ENCODE measurements around the gene NUDT17. TPM values are rescaled to one million over a fixed set of nuclear protein-coding genes. Genes with fewer than 3 reads are reported as not detected.

Gene NUDT17
- total RNA-seq, 2 donors from 2014 or later, result 6.6 to 10.6 TPM

GRCh38 chr1:145858238-145858900, 12.9 kb downstream of the NUDT17 start:
- H3K36me3 Mint-ChIP-seq (ENCODE audit: insufficient read depth in 2 of 2), result peaks cover 3 to 13% of the 10 kb centered on the region in 2 donors
- DNase-seq, result peak; percentile 59 to 78
- peak overlapping the region; percentile 72 for H3K27ac Mint-ChIP-seq
- H3K27me3 Mint-ChIP-seq (ENCODE audit: low read depth), result no peaks in the 10 kb centered on the region
- H3K9me3 Mint-ChIP-seq, result no peaks in the 10 kb centered on the region
- peaks cover 14% of the 10 kb centered on the region for H3K4me1 Mint-ChIP-seq (ENCODE audit: low read depth)
- peak; percentile 59 to 66 for ATAC-seq (replicated peaks in 1 of 2)
- peak overlapping the region; percentile 92 to 98 for H3K4me3 Mint-ChIP-seq

DNA sequence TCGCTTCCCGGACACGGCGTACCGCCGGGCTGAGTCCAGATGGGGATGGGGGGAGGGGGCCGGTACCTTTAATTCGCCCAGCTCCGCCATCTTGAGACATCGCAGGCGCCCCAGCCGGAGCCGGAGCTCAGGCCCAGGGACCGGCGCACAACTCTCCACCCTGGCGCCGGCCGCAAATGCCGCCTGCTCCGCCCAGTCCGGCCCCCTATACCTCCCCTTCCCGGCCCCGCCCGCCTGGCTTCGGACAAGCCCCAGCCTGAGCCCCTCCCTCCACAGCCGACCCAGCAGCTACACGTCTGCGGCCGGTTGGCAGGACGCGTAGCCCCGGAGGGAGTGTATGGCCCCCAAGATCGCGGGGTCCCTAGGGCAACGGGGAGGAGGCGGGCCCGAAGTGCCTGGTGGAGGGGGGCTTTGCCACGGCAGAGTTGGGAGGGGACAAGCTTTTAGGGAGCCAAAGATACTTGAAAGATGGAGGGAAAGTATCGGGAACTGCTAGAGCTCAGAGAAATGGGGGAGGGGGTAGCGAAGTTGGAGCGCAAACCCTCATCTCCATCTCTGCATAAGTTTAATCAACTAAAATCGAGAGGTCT, 13.6 kb downstream of the NUDT17 start, which contains the start of gene PIAS3:
Gene PIAS3 (minus strand): TSS at position 181 of the 590 bp plus-strand sequence. CDS start 91 bp downstream, at position 90.
- Mint-ChIP-seq H3K36me3 (ENCODE audit: insufficient read depth in 2 of 2) (peaks cover 3 to 13% of the 10 kb centered on the region in 2 donors), H3K27me3 (ENCODE audit: low read depth) (no peaks in the 10 kb centered on the region), H3K4me3 (peak within 1 kb of the TSS; percentile 92 to 98), H3K27ac (peak within 1 kb of the TSS; percentile 72), H3K9me3 (no peaks in the 10 kb centered on the region), H3K4me1 (ENCODE audit: low read depth) (peaks cover 14% of the 10 kb centered on the region)
- DNase-seq, result peak; percentile 94 to 95
- peak; percentile 91 to 92 for ATAC-seq (replicated peaks in 1 of 2)

- H3K4me3 Mint-ChIP-seq, result peak overlapping the region; percentile 92 to 98
- ATAC-seq (replicated peaks in 1 of 2) (peak; percentile 73 to 76), DNase-seq (peak; percentile 88 to 90)
- peak overlapping the region; percentile 55 for H3K27ac Mint-ChIP-seq
- H3K27me3 Mint-ChIP-seq (ENCODE audit: low read depth), result no peaks in the 10 kb centered on the region
- H3K36me3 Mint-ChIP-seq (ENCODE audit: insufficient read depth in 2 of 2), result peaks cover 3 to 13% of the 10 kb centered on the region in 2 donors
- H3K9me3 Mint-ChIP-seq, result no peaks in the 10 kb centered on the region
- H3K4me1 Mint-ChIP-seq (ENCODE audit: low read depth), result peaks cover 14% of the 10 kb centered on the region
Measured at GRCh38 chr1:145859491-145860023, 14.1 kb downstream of the NUDT17 start.

GRCh38 chr1:145863282-145864018, 18.0 kb downstream of the NUDT17 start:
- no peak overlapping the region for H3K27ac Mint-ChIP-seq
- H3K36me3 Mint-ChIP-seq (ENCODE audit: insufficient read depth in 2 of 2), result peaks cover 0 to 1% of the 10 kb centered on the region in 2 donors
- no peaks in the 10 kb centered on the region for H3K9me3 Mint-ChIP-seq
- H3K27me3 Mint-ChIP-seq (ENCODE audit: low read depth), result peaks cover 8% of the 10 kb centered on the region
- no peak overlapping the region for H3K4me3 Mint-ChIP-seq
- H3K4me1 Mint-ChIP-seq (ENCODE audit: low read depth), result peaks cover 5% of the 10 kb centered on the region
- DNase-seq, result no peak
- no peak for ATAC-seq (replicated peaks in 1 of 2)

- Mint-ChIP-seq H3K27me3 (ENCODE audit: low read depth) (peaks cover 17% of the 10 kb centered on the region), H3K27ac (no peak overlapping the region), H3K4me1 (ENCODE audit: low read depth) (peaks cover 19% of the 10 kb centered on the region), H3K9me3 (no peaks in the 10 kb centered on the region), H3K36me3 (ENCODE audit: insufficient read depth in 2 of 2) (no peaks in the 10 kb centered on the region), H3K4me3 (no peak overlapping the region)
- DNase-seq (no peak), ATAC-seq (replicated peaks in 1 of 2) (no peak)
Measured at GRCh38 chr1:145868232-145868631, 22.8 kb downstream of the NUDT17 start.

DNA sequence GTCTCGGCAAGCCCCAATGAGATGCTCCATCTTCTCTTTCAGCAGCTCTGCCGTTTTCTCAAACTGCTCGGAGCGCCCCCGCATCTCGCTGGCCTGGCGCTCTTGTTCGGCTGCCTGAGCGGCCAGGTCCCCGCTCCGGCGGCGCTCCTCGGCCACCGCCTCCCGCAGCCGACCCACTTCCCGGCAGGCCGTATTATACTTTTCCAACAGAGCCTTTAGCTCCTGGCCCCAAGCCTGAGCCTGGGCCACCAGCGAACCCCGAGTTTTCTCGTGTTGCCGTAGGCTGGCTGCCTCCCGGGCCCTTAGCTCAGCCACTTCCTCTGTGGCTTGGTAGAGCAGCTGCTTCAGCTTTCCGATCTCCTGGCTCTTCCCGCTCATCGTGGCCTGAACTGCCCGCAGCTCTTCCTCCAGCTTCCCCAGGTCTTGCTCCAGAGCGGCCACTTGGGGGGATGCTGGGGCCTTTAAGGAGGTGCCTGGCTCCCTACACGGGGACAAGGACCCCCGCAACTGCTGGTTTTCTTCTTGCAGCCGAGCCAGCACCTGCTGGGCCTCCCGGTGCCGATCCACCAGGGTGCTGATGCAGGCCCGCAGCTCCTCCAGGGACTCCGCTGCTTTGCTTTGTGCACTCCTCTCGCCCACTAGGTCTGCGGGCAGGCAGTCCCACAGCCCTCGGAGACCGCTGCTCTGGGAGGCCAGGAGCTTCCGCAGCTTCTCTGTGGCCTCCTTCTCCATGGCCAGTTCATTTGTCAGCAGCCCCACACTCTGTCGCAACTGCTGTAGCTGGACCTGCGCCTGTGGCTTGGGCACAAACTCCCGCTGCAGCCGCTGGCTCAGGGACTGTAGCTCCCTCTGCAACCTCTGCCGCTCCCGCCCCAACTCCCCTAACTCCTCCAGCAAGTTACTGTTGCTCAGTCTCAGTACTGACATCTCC, 26.8 kb downstream of the NUDT17 start:
- ATAC-seq (replicated peaks in 1 of 2) (peak; percentile 83 to 89), DNase-seq (peak; percentile 47 to 53)
- no peaks in the 10 kb centered on the region for H3K9me3 Mint-ChIP-seq
- H3K4me1 Mint-ChIP-seq (ENCODE audit: low read depth), result peaks cover 19% of the 10 kb centered on the region
- peak overlapping the region; percentile 79 to 90 for H3K4me3 Mint-ChIP-seq
- H3K27me3 Mint-ChIP-seq (ENCODE audit: low read depth), result peaks cover 17% of the 10 kb centered on the region
- peak overlapping the region; percentile 62 for H3K27ac Mint-ChIP-seq
- H3K36me3 Mint-ChIP-seq (ENCODE audit: insufficient read depth in 2 of 2), result no peaks in the 10 kb centered on the region

DNA sequence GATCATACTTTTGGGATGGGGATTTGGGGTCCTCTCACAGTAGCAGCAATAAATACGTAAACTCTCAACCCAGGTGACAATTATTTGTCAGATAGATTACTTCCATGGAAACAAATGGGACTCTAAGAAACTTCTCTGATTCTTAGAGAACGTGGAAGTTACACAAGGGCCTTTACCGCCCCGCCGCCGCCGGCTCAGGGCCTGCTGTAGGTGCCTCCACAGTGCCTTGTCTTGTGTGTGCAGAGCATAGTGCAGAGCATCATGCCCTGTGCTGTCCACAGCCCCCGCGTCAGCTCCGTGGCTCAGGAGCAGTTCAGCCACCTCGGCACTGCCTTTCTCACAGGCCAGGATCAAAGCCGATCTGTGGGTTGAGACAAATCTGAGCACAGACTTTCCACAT, 29.2 kb downstream of the NUDT17 start:
- peaks cover 16% of the 10 kb centered on the region for H3K27me3 Mint-ChIP-seq (ENCODE audit: low read depth)
- peaks cover 19% of the 10 kb centered on the region for H3K4me1 Mint-ChIP-seq (ENCODE audit: low read depth)
- no peaks in the 10 kb centered on the region for H3K36me3 Mint-ChIP-seq (ENCODE audit: insufficient read depth in 2 of 2)
- no peaks in the 10 kb centered on the region for H3K9me3 Mint-ChIP-seq
- DNase-seq (no peak), ATAC-seq (replicated peaks in 1 of 2) (no peak)
- no peak overlapping the region for H3K27ac Mint-ChIP-seq
- no peak overlapping the region for H3K4me3 Mint-ChIP-seq

- ATAC-seq (replicated peaks in 1 of 2), result no peak
- H3K4me3 Mint-ChIP-seq, result no peak overlapping the region
- H3K27ac Mint-ChIP-seq, result no peak overlapping the region
- no peak for DNase-seq
- peaks cover 2% of the 10 kb centered on the region for H3K4me1 Mint-ChIP-seq (ENCODE audit: low read depth)
- H3K9me3 Mint-ChIP-seq, result no peaks in the 10 kb centered on the region
- peaks cover 15% of the 10 kb centered on the region for H3K27me3 Mint-ChIP-seq (ENCODE audit: low read depth)
- no peaks in the 10 kb centered on the region for H3K36me3 Mint-ChIP-seq (ENCODE audit: insufficient read depth in 2 of 2)
Measured at GRCh38 chr1:145877923-145878486, 32.6 kb downstream of the NUDT17 start.

DNA sequence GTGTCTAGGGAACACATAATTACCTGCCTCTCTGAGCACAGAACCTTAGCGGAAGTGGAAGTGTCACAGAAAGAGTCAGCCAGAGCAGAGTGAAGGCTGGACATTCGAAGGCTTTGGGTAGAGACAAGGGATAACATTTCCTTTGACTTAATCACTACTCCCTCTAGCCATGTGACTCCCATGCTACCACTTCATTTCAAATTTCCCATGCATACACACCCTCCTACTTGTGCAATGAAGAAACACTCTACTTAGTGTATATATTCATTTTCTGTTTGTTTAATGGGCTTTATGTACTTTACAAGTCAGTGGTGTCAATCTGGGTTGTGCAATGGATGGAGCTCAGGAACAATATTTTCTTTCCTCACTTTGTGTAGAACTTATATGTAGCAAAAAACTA, 33.3 kb downstream of the NUDT17 start:
- Mint-ChIP-seq H3K27me3 (ENCODE audit: low read depth) (peaks cover 17% of the 10 kb centered on the region), H3K4me3 (no peak overlapping the region), H3K36me3 (ENCODE audit: insufficient read depth in 2 of 2) (no peaks in the 10 kb centered on the region), H3K27ac (no peak overlapping the region), H3K9me3 (no peaks in the 10 kb centered on the region), H3K4me1 (ENCODE audit: low read depth) (no peaks in the 10 kb centered on the region)
- no peak for ATAC-seq (replicated peaks in 1 of 2)
- DNase-seq, result no peak

GRCh38 chr1:145879775-145880174, 34.3 kb downstream of the NUDT17 start:
- DNase-seq (no peak), ATAC-seq (replicated peaks in 1 of 2) (no peak)
- Mint-ChIP-seq H3K27ac (no peak overlapping the region), H3K4me3 (no peak overlapping the region), H3K4me1 (ENCODE audit: low read depth) (peaks cover 3% of the 10 kb centered on the region), H3K9me3 (no peaks in the 10 kb centered on the region), H3K27me3 (ENCODE audit: low read depth) (peaks cover 27% of the 10 kb centered on the region), H3K36me3 (ENCODE audit: insufficient read depth in 2 of 2) (no peaks in the 10 kb centered on the region)

- no peaks in the 10 kb centered on the region for H3K36me3 Mint-ChIP-seq (ENCODE audit: insufficient read depth in 2 of 2)
- H3K9me3 Mint-ChIP-seq, result no peaks in the 10 kb centered on the region
- no peak overlapping the region for H3K27ac Mint-ChIP-seq
- H3K4me1 Mint-ChIP-seq (ENCODE audit: low read depth), result peaks cover 17% of the 10 kb centered on the region
- H3K27me3 Mint-ChIP-seq (ENCODE audit: low read depth), result peaks cover 31% of the 10 kb centered on the region
- ATAC-seq (replicated peaks in 1 of 2), result no peak
- peak overlapping the region; percentile 79 to 83 for H3K4me3 Mint-ChIP-seq
- DNase-seq, result no peak
Measured at GRCh38 chr1:145884675-145885074, 39.2 kb downstream of the NUDT17 start.

DNA sequence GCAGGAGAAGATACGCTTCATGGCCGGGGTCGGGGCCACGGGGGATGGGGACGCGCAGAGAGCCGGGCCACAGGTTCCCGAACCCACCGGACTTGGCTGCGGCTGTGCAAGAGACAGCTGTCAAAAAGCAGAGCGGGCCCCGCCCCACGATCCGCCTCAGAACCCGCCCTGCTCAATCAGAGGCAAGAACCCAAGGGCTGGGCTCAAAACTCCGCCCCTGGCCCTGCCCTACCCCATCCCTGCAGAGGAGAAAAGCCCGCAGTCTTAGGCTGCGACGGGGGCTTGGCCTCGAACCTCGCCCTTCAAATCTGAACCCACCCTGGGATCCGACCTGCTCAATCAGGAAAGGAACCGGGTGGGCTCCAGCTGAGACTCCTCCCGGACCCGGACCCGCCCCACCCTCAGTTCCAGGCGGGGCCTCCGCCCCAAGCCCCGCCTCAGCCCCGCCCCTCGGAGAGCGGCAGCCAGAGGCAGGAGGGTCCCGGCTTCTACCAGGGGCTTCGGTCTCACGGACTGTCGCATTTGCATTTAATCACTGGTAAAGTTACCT, 40.4 kb downstream of the NUDT17 start, which contains the start of gene ANKRD35:
Gene ANKRD35 (minus strand): TSS at position 129 of the 550 bp plus-strand sequence. CDS start 108 bp downstream, at position 21.
- H3K9me3 Mint-ChIP-seq, result no peaks in the 10 kb centered on the region
- peak; percentile 100 for ATAC-seq (replicated peaks in 1 of 2)
- DNase-seq, result peak; percentile 91 to 95
- H3K4me3 Mint-ChIP-seq, result peak within 1 kb of the TSS; percentile 79 to 83
- no peaks in the 10 kb centered on the region for H3K36me3 Mint-ChIP-seq (ENCODE audit: insufficient read depth in 2 of 2)
- H3K27ac Mint-ChIP-seq, result no peak within 1 kb of the TSS
- H3K4me1 Mint-ChIP-seq (ENCODE audit: low read depth), result peaks cover 17% of the 10 kb centered on the region
- H3K27me3 Mint-ChIP-seq (ENCODE audit: low read depth), result peaks cover 31% of the 10 kb centered on the region
